ENCODE measurements around the gene TBL1XR1. TPM values are rescaled to one million over a fixed set of nuclear protein-coding genes. Genes with fewer than 3 reads are reported as not detected.

TBL1XR1 gene
- total RNA-seq, 4 donors from 2014 or later: 66.0 to 79.8 (median 72.4) TPM

DNA sequence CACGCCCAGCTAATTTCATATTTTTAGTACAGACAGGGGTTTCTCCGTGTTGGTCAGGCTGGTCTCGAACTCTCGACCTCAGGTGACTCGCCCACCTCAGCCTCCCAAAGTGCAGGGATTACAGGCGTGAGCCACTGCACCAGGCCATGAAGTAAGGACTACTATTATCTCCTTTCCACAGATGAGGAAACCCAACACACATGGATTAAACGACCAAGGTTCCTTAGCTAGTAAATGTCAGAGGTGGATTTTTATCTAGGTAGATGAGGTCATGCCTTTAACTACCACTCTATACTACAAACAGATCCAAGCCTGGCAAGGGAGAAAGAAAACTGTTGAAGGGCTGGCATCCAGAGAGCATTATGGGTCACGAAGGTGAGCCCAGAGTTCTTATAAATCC is 15.5 kb upstream of the TBL1XR1 start:
- WGBS, 2 donors: 93 to 95% methylated on average over 6 of the region's 8 CpGs

GRCh38 chr3:177212278-177212610 is 15.0 kb upstream of the TBL1XR1 start:
- H3K4me1 ChIP-seq: peaks cover 0 to 13% (median 0%) of the 10 kb centered on the region in 3 donors
- DNase-seq: no peak
- H3K27ac ChIP-seq: no peak overlapping the region
- H3K4me3 ChIP-seq: no peak overlapping the region
- intact Hi-C loops (cut with DNase I): no loop called here
- no peaks in the 10 kb centered on the region for H3K36me3 ChIP-seq
- no peaks in the 10 kb centered on the region for H3K9me3 ChIP-seq
- H3K27me3 ChIP-seq: no peaks in the 10 kb centered on the region
- TF ChIP-seq, protein P1, sequence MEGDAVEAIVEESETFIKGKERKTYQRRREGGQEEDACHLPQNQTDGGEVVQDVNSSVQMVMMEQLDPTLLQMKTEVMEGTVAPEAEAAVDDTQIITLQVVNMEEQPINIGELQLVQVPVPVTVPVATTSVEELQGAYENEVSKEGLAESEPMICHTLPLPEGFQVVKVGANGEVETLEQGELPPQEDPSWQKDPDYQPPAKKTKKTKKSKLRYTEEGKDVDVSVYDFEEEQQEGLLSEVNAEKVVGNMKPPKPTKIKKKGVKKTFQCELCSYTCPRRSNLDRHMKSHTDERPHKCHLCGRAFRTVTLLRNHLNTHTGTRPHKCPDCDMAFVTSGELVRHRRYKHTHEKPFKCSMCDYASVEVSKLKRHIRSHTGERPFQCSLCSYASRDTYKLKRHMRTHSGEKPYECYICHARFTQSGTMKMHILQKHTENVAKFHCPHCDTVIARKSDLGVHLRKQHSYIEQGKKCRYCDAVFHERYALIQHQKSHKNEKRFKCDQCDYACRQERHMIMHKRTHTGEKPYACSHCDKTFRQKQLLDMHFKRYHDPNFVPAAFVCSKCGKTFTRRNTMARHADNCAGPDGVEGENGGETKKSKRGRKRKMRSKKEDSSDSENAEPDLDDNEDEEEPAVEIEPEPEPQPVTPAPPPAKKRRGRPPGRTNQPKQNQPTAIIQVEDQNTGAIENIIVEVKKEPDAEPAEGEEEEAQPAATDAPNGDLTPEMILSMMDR (IDR thresholded peaks at IDR 0.05): no peak
- no peak for TF ChIP-seq POLR2A (IDR thresholded peaks at IDR 0.05)

More for the DNA sequence above, 15.5 kb upstream of the TBL1XR1 start:
- no peaks in the 10 kb centered on the region for H3K27me3 ChIP-seq
- TF ChIP-seq, protein P1 (IDR thresholded peaks at IDR 0.05): no peak
- no peak for TF ChIP-seq POLR2A (IDR thresholded peaks at IDR 0.05)
- no peaks in the 10 kb centered on the region for H3K36me3 ChIP-seq
- H3K4me1 ChIP-seq: peaks cover 0 to 13% (median 0%) of the 10 kb centered on the region in 3 donors
- H3K9me3 ChIP-seq: no peaks in the 10 kb centered on the region
- DNase-seq: no peak
- intact Hi-C loops (cut with DNase I): no loop called here
- no peak overlapping the region for H3K27ac ChIP-seq
- no peak overlapping the region for H3K4me3 ChIP-seq

DNA sequence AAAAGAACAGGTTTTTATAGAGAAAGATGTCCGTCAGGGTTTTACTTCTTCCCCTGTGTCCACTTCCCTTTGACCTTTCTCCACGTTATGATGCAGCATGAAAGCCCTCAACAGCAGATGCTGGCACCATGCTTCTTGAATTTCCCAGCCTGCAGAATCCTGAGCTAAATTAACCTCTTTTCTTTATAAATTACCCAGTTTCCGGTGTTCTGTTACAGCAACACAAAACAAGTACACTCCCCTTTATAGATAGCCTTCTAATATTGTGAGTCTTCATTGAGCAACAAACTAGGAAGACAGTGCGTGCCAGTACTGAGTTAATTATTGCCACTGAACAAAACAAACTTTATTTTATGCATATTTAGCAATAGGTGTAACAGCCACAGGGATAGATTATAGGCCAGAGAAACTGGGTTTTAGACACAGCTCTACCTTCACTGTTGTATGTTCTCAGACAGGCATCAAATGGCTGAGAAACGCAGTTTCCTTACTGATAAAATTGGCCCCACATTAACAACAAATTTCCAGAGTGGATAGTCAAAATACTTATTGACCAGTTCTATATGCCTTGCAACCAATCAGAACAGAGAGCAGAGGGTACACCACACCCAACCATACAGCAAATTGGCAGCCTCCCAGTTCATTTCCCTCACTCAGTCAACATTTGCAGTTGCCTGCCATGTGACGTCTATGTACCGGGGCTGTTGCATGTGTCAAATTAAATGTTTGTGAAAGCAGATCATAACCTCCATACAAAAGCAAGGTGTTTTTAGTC is 14.4 kb upstream of the TBL1XR1 start:
- no peaks in the 10 kb centered on the region for H3K36me3 ChIP-seq
- H3K9me3 ChIP-seq: no peaks in the 10 kb centered on the region
- H3K27ac ChIP-seq: no peak overlapping the region
- intact Hi-C loops (cut with DNase I): no loop called here
- peaks cover 0 to 13% (median 0%) of the 10 kb centered on the region in 3 donors for H3K4me1 ChIP-seq
- no peak for DNase-seq
- WGBS, 2 donors: 81 to 83% methylated on average over 7 of the region's 7 CpGs
- H3K27me3 ChIP-seq: no peaks in the 10 kb centered on the region
- no peak overlapping the region for H3K4me3 ChIP-seq
- TF ChIP-seq, protein P1 (IDR thresholded peaks at IDR 0.05): no peak
- no peak for TF ChIP-seq POLR2A (IDR thresholded peaks at IDR 0.05)

DNA sequence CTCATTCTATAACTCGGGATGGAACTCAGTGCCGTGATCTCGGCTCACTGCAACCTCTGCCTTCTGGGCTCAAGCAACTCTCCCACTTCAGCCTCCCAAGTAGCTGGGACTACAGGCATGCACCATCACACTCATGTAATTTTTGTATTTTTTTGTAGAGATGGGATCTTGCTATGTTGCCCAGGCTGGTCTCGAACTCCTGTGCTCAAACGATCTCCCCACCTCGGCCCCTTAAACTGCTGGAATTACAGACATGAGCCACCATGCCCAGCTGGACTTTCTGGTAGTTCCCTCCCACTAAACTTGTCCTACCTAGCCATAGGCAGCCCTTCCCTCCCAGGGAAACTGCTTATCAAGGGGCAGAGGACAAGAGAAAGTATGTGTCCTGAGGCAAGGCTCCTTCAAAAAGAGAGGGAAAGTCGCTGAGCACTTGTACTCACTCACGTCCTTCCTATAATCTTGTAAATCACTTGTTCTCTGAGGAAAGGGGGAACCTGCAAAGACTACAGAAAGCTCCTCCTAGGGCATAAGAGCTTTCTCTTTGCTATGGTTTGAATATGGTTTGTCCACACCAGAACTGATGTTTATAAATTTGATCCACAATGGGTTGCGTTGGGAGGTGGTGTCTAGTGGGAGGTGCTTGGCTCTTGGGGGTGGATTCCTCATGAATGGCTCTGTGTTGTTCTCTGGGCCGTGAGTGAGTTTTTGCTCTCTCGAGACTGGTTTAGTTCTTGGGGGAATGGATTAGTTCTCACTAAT is 13.6 kb upstream of the TBL1XR1 start:
- no peaks in the 10 kb centered on the region for H3K27me3 ChIP-seq
- no peaks in the 10 kb centered on the region for H3K36me3 ChIP-seq

More for the DNA sequence above, 13.6 kb upstream of the TBL1XR1 start:
- no peaks in the 10 kb centered on the region for H3K9me3 ChIP-seq
- intact Hi-C loops (cut with DNase I): no loop called here
- DNase-seq: no peak
- WGBS, 2 donors: 87 to 94% methylated on average over 8 to 11 of the region's 11 CpGs
- H3K27ac ChIP-seq: no peak overlapping the region
- H3K4me1 ChIP-seq: peaks cover 0 to 13% (median 0%) of the 10 kb centered on the region in 3 donors
- no peak overlapping the region for H3K4me3 ChIP-seq
- no peak for TF ChIP-seq POLR2A (IDR thresholded peaks at IDR 0.05)
- TF ChIP-seq, protein P1 (IDR thresholded peaks at IDR 0.05): no peak
